ENCODE measurements around the gene DCHS2. TPM values are rescaled to one million over a fixed set of nuclear protein-coding genes. Genes with fewer than 3 reads are reported as not detected.

The DCHS2 gene
- total and polyA plus RNA-seq, 2 experiments from 2014 or later = 0.21 to 7.6 TPM

DNA sequence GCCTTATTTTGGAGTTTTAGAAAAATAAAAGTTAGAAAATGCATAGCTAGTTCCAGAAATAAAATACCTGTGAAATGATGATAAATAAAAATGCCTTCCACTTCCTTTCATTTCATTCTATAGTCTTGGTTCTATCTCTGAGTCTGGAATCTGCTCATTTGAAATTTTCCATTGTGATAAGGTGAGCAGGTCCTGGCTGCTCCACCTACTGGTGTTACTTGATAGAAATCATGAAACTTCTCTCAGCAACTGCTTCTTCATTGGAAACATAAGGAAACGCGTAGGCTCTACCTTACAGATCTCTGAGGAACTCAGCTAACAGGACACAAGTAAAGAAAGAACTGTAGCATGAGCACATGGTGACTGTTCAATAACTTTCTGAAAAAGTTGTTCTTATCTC, 141.8 kb downstream of the DCHS2 start:
- H4K20me1 ChIP-seq (replicated peaks; ENCODE audit: insufficient read depth) = no peaks in the 10 kb centered on the region
- ATAC-seq = peak; percentile 71
- H3K4me3 ChIP-seq = no peak overlapping the region
- H2AFZ ChIP-seq = no peak overlapping the region
- no peak overlapping the region for H3K27ac ChIP-seq (ENCODE audit: low read depth)
- no peaks in the 10 kb centered on the region for H3K9me2 ChIP-seq (ENCODE audit: insufficient read depth)
- Mint-ChIP-seq H3K27me3 (ENCODE audit: insufficient read depth, low read depth, poor library complexity) (no peaks in the 10 kb centered on the region), H3K4me3 (no peak overlapping the region), H3K27ac (no peak overlapping the region), H3K9me3 (no peaks in the 10 kb centered on the region), H3K4me1 (no peaks in the 10 kb centered on the region), H3K36me3 (ENCODE audit: low read depth) (no peaks in the 10 kb centered on the region)
- DNase-seq (ENCODE audit: low spot score) = peak; percentile 74
- no peaks in the 10 kb centered on the region for H3K36me3 ChIP-seq (ENCODE audit: insufficient read depth)
- TF ChIP-seq EZH2 (IDR thresholded peaks at IDR 0.05; ENCODE audit: low read depth, unreplicated experiment) (no peak), STAT1 (IDR thresholded peaks at IDR 0.05; ENCODE audit: unreplicated experiment) (no peak)
- TF ChIP-seq, protein P1, sequence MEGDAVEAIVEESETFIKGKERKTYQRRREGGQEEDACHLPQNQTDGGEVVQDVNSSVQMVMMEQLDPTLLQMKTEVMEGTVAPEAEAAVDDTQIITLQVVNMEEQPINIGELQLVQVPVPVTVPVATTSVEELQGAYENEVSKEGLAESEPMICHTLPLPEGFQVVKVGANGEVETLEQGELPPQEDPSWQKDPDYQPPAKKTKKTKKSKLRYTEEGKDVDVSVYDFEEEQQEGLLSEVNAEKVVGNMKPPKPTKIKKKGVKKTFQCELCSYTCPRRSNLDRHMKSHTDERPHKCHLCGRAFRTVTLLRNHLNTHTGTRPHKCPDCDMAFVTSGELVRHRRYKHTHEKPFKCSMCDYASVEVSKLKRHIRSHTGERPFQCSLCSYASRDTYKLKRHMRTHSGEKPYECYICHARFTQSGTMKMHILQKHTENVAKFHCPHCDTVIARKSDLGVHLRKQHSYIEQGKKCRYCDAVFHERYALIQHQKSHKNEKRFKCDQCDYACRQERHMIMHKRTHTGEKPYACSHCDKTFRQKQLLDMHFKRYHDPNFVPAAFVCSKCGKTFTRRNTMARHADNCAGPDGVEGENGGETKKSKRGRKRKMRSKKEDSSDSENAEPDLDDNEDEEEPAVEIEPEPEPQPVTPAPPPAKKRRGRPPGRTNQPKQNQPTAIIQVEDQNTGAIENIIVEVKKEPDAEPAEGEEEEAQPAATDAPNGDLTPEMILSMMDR (conservative IDR thresholded peaks at IDR 0.05; ENCODE audit: low read depth in 2 of 2) = peak; percentile 55 to 60
- H3K4me2 ChIP-seq = no peak overlapping the region
- no peaks in the 10 kb centered on the region for H3K79me2 ChIP-seq (replicated peaks; ENCODE audit: insufficient read depth)
- H3K27me3 ChIP-seq (ENCODE audit: insufficient read depth) = no peaks in the 10 kb centered on the region
- no peaks in the 10 kb centered on the region for H3F3A ChIP-seq (replicated peaks; ENCODE audit: low read depth)
- no peaks in the 10 kb centered on the region for H3K4me1 ChIP-seq (ENCODE audit: insufficient read depth)

GRCh38 chr4:154348657-154349056, 142.9 kb downstream of the DCHS2 start:
- no peaks in the 10 kb centered on the region for H3K27me3 ChIP-seq (ENCODE audit: insufficient read depth)
- ATAC-seq (peak; percentile 56; the same call in 2 of the 3 replicates), DNase-seq (ENCODE audit: low spot score) (peak; percentile 44)
- H3K27ac ChIP-seq (ENCODE audit: low read depth) = no peak overlapping the region
- H3K36me3 ChIP-seq (ENCODE audit: insufficient read depth) = no peaks in the 10 kb centered on the region
- TF ChIP-seq NANOG (IDR thresholded peaks at IDR 0.05; ENCODE audit: borderline replicate concordance) = no peak
- TF ChIP-seq JUNB (IDR thresholded peaks at IDR 0.05; ENCODE audit: unreplicated experiment) = no peak
- no peak for TF ChIP-seq ZNF114 (CRISPR knock-in tag; IDR thresholded peaks at IDR 0.05)
- no peak for TF ChIP-seq EZH2 (IDR thresholded peaks at IDR 0.05; ENCODE audit: low read depth, unreplicated experiment)
- TF ChIP-seq, protein P1 (conservative IDR thresholded peaks at IDR 0.05; ENCODE audit: low read depth in 2 of 2) = peak; percentile 53 to 60
- no peaks in the 10 kb centered on the region for H3F3A ChIP-seq (replicated peaks; ENCODE audit: low read depth)
- peaks cover 2% of the 10 kb centered on the region for H3K27me3 Mint-ChIP-seq (ENCODE audit: insufficient read depth, low read depth, poor library complexity)
- H3K9me2 ChIP-seq (ENCODE audit: insufficient read depth) = no peaks in the 10 kb centered on the region
- H3K36me3 Mint-ChIP-seq (ENCODE audit: low read depth) = no peaks in the 10 kb centered on the region
- no peaks in the 10 kb centered on the region for H3K79me2 ChIP-seq (replicated peaks; ENCODE audit: insufficient read depth)
- H3K4me2 ChIP-seq = no peak overlapping the region
- H3K9me3 Mint-ChIP-seq = no peaks in the 10 kb centered on the region
- no peak overlapping the region for H3K4me3 Mint-ChIP-seq
- H3K27ac Mint-ChIP-seq = no peak overlapping the region
- H3K4me1 Mint-ChIP-seq = no peaks in the 10 kb centered on the region
- no peaks in the 10 kb centered on the region for H3K4me1 ChIP-seq (ENCODE audit: insufficient read depth)
- no peak overlapping the region for H3K4me3 ChIP-seq
- H2AFZ ChIP-seq = no peak overlapping the region
- no peaks in the 10 kb centered on the region for H4K20me1 ChIP-seq (replicated peaks; ENCODE audit: insufficient read depth)

GRCh38 chr4:154345359-154345758, 146.2 kb downstream of the DCHS2 start:
- Mint-ChIP-seq H3K27ac (no peak overlapping the region), H3K4me1 (no peaks in the 10 kb centered on the region), H3K27me3 (ENCODE audit: insufficient read depth, low read depth, poor library complexity) (peaks cover 2% of the 10 kb centered on the region), H3K9me3 (no peaks in the 10 kb centered on the region), H3K36me3 (ENCODE audit: low read depth) (no peaks in the 10 kb centered on the region), H3K4me3 (no peak overlapping the region)
- Histone ChIP-seq H3F3A (replicated peaks; ENCODE audit: low read depth) (no peaks in the 10 kb centered on the region), H3K79me2 (replicated peaks; ENCODE audit: insufficient read depth) (no peaks in the 10 kb centered on the region), H3K27me3 (ENCODE audit: insufficient read depth) (no peaks in the 10 kb centered on the region), H3K4me2 (no peak overlapping the region), H3K27ac (ENCODE audit: low read depth) (no peak overlapping the region), H3K4me1 (ENCODE audit: insufficient read depth) (no peaks in the 10 kb centered on the region), H3K4me3 (no peak overlapping the region), H2AFZ (no peak overlapping the region), H3K9me2 (ENCODE audit: insufficient read depth) (no peaks in the 10 kb centered on the region), H3K36me3 (ENCODE audit: insufficient read depth) (no peaks in the 10 kb centered on the region), H4K20me1 (replicated peaks; ENCODE audit: insufficient read depth) (no peaks in the 10 kb centered on the region)
- ATAC-seq (no peak), DNase-seq (ENCODE audit: low spot score) (no peak)
- TF ChIP-seq ZNF114 (CRISPR knock-in tag; IDR thresholded peaks at IDR 0.05) (no peak), ETS1 (IDR thresholded peaks at IDR 0.05) (no peak), POLR2AphosphoS5 (IDR thresholded peaks at IDR 0.05; ENCODE audit: low read depth) (no peak), REST (IDR thresholded peaks at IDR 0.05; ENCODE audit: unreplicated experiment) (no peak), STAT1 (IDR thresholded peaks at IDR 0.05; ENCODE audit: unreplicated experiment) (no peak), NANOG (IDR thresholded peaks at IDR 0.05; ENCODE audit: borderline replicate concordance) (no peak), JUNB (IDR thresholded peaks at IDR 0.05; ENCODE audit: unreplicated experiment) (no peak), ZNF331 (CRISPR knock-in tag; IDR thresholded peaks at IDR 0.05; ENCODE audit: low read depth) (no peak)

All from GM23338 (cell line).